Stimulated activated CD8-positive, alpha-beta memory T cell treated with anti-CD3 and anti-CD28 coated beads, Interleukin-15, amount 100 ng/mL, for 24 hours (primary cell): ENCODE measurements around the gene KHK.
A peak's percentile ranks its signal among the peaks of the same experiment; 100 is the strongest.

Source experiments
- DNase-seq: peaks from one replicate; pipeline ENCODE4 v3.0.0-alpha.2; 2020; ENCODE audit warnings: low read depth

Gene KHK

GRCh38 chr2:27128668-27129571 is 42.3 kb downstream of the KHK start:
- no peak for DNase-seq

GRCh38 chr2:27130396-27130795 is 43.8 kb downstream of the KHK start:
- no peak for DNase-seq

- no peak for DNase-seq
These were observed 44.9 kb downstream of the KHK start for GRCh38 chr2:27131429-27131828.

- no peak for DNase-seq
These were observed 46.8 kb downstream of the KHK start for GRCh38 chr2:27133195-27133875.

- peak; percentile 97 for DNase-seq
These were observed 47.6 kb downstream of the KHK start, which contains the start of gene PREB for GRCh38 chr2:27133905-27134780. PREB (minus strand) TSS chr2:27134636; CDS start chr2:27134421, 215 bp downstream.

- DNase-seq, result no peak
These were observed 48.4 kb downstream of the KHK start for GRCh38 chr2:27134781-27135477.

- no peak for DNase-seq
These were observed 48.9 kb downstream of the KHK start for GRCh38 chr2:27135478-27135955.

GRCh38 chr2:27136751-27137150 is 50.2 kb downstream of the KHK start:
- no peak for DNase-seq

GRCh38 chr2:27137322-27137935 is 50.9 kb downstream of the KHK start:
- no peak for DNase-seq

- DNase-seq, result no peak
These were observed 51.5 kb downstream of the KHK start for GRCh38 chr2:27138111-27138510.

- no peak for DNase-seq
These were observed 52.7 kb downstream of the KHK start, which contains the start of gene PRR30 for GRCh38 chr2:27139310-27139709. PRR30 (minus strand) TSS chr2:27139410; CDS start chr2:27138329, 1,081 bp downstream.

- DNase-seq, result no peak
These were observed 56.7 kb downstream of the KHK start for GRCh38 chr2:27143285-27143684.

- no peak for DNase-seq
These were observed 59.1 kb downstream of the KHK start for GRCh38 chr2:27145682-27146081.

- no peak for DNase-seq
These were observed 61.4 kb downstream of the KHK start for GRCh38 chr2:27147935-27148334.

- DNase-seq, result no peak
These were observed 62.3 kb downstream of the KHK start, which contains the start of gene TCF23 for GRCh38 chr2:27148801-27149439. TCF23 (plus strand) TSS chr2:27149004; CDS start chr2:27149134, 130 bp downstream.

- DNase-seq, result no peak
These were observed 63.2 kb downstream of the KHK start for GRCh38 chr2:27149570-27150405.
